Kidney tubule cell (primary cell): ENCODE results near the gene CLCN7.

Experiments
- DNase-seq: peaks from one replicate; pipeline ENCODE4 v3.0.0-alpha.2; 2018; ENCODE audit warnings: low spot score

CLCN7 gene

DNA sequence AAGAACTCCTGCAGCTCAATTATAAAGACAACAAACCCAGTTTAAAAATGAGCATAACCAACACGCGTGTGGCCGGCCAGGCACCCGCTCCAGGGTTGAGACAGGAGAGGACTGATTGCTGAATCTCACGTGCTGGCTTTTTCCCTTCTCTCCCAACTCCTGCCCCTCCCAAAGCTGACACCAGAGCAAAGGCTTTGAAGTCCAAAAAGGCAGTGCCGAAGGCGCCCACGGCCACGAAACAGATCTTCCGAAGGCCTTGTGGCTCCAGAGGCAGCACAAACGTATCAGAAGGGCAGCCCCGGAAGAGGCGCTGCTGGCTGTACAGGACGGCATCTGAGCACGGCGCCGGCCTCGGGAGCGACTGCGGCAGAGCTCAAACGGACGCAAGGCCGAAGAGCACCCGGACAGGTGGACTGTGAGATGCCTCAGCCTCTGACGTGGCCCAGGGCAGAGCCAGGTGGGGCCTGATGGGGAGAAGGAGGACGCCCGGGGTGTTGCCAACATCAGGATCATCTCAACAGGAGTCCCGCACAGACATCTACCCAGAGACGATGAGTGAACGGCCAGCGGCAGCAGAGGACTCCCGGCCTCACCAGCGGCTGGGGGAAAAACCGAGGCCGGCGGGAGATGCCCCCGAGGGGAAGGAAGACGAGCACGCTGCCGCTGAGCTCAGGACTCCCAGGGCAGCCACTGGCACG, 10.5 kb downstream of the CLCN7 start:
- DNase-seq: no peak

DNA sequence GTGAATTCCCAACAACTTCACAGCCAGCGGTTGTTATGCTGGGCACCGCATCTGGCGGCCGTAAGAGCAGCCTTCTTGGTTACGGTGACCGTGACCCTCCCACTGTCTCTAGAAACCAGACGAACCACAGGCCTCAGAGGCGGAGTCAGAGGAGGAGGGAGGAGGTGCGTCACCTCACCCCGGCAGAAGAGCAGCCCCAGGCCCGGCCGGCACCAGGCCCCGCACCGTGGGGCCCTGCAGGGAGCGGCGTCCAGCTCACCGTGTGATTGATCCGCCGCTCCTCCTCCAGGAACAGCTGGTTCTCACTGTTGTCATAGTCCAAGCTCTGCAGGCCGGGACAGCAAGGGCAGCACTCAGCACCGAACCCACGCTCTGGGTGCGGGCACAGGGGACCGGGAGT, 13.7 kb downstream of the CLCN7 start:
- no peak for DNase-seq

DNA sequence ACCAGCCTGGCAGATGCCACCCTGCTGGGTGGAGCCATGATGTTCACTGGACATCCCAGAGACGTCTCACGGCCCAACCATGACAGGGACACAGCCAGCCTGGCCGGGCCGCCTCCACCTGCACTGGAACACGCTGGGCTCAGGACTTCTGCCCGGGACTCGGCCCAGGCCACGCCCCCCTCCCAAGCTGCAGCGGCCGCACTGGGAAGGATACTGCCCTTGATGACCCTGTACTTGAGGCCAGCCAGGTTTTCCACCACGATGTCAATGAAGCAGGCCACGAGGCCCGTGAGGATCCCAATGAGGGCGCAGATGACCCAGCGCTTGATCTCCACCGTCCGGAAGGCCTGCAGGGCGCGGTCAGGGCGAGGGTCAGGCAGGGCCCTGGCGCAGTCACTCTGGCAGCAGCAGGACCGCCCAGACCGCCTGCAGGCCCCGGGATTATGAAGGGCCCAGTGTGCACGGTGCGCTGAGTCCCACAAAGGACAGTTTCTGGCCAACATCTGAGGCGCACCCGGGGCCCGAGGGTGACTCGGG, 14.2 kb downstream of the CLCN7 start:
- DNase-seq: no peak

DNA sequence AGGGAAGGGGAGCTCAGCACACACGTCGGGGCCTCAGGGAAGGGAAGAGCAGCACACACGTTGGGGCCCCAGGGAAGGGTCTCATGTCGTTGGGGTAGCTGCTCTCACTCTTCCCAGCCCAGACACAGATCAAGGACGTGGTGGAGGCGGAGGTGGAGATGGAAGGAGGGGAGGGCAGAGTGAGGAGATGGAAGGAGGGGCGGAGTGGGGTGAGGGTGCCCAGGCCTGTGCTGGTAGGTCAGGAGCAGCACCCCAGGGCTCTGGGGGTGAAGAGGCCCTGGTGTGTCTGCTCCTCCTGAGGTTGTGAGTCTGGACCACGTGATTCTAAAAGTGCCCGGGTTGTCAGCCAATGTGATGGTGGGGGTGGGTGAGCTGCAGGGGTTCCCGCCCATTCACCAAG, 14.9 kb downstream of the CLCN7 start:
- no peak for DNase-seq

DNA sequence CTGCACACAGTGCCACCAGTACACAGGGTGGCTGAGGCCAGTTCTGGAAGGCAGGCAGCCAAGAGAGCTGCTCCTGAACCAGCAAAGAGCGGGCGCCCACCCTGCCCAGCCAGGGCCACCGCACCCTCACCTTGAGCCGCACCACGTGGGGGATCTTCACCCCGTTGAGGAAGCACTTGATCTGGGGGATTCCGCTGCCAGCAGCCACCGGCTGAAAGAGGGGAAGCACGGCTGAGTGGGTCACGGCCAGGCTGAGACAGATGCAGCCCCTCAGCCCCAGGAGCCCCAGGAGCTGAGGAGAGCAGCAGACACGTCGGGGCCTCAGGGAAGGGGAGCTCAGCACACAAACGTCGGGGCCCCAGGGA, 15.9 kb downstream of the CLCN7 start:
- no peak for DNase-seq

DNA sequence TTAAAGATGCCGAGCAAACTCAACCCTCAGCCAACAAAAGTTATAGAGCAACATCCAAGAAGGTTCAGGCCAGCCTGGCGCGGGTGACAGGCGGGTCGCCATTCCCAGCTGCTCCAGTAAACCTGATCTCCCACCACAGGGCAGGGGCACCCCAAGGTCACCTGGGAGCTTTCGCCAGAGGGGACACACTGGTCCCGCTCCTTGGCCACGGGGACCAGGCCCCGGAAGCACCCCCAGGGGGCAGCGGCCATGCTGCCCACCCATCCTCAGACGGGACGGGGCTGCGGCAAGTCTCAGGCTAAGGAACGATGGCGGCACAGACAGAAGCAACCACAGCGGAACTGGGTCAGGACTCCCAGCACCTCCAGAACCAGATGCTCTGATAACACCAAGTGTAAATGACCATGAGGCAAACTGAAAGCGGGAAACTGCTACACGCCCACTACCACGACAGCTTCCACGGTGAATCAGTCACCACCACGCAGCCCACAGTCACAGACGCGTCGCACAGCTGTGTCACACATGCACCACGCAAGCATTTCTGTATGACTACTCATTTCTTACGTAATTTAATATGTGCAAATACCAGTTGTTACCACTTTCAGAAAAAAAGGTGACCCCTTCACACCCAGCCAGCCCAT, 16.4 kb downstream of the CLCN7 start:
- DNase-seq: no peak

DNA sequence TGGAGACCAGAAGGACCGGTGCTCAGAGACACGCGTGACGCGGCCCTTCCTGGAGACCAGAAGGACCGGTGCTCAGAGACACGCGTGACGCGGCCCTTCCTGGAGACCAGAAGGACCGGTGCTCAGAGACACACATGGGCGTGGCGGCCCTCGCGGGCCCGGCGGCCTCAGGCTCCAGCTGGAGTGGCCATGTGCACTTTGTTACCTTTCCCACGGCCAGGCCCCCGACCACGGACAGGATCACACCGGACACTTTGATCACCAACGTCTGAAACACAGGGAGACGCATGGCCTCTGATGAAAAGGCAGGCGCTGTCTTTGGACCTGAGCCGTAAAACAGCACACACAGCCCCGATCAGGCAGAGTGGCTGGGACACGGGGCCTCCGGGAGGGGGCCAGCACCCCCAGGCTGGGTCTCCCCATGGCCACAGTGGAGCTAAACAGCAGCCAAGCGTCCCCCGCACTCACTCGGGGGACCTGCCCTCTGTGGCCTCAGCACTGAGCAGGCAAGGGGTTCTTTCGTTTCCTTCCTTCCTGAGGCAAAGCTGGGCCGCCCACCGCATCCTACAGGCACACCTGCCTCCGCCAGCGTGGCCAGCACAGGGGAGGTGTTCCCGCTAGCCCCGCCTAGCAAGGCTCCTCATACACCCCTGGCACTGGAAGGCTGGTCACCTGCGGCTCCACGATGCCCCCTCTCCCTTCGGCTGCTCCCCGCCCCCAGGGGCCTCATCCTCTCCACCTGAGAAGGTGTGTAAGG, 17.2 kb downstream of the CLCN7 start:
- DNase-seq: no peak

DNA sequence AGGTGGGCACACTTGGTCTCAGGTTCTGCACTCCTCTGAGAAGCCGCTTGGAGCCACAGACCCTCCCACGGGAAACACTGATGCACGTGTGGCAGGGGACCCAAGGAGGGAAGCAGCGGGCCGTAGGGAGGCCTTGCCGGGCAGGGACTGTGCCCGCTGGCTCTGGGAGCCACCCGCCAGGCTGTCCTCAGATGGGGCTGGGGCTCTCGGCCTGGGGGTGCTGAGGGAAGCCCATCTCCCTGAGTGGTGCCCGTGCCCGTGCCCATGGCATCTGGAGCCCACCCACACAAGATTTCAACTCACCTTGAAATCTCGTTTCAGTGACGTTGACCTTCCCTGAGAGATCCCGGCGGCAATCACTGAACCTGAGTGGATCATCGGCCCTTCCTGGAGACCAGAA, 17.9 kb downstream of the CLCN7 start:
- no peak for DNase-seq

DNA sequence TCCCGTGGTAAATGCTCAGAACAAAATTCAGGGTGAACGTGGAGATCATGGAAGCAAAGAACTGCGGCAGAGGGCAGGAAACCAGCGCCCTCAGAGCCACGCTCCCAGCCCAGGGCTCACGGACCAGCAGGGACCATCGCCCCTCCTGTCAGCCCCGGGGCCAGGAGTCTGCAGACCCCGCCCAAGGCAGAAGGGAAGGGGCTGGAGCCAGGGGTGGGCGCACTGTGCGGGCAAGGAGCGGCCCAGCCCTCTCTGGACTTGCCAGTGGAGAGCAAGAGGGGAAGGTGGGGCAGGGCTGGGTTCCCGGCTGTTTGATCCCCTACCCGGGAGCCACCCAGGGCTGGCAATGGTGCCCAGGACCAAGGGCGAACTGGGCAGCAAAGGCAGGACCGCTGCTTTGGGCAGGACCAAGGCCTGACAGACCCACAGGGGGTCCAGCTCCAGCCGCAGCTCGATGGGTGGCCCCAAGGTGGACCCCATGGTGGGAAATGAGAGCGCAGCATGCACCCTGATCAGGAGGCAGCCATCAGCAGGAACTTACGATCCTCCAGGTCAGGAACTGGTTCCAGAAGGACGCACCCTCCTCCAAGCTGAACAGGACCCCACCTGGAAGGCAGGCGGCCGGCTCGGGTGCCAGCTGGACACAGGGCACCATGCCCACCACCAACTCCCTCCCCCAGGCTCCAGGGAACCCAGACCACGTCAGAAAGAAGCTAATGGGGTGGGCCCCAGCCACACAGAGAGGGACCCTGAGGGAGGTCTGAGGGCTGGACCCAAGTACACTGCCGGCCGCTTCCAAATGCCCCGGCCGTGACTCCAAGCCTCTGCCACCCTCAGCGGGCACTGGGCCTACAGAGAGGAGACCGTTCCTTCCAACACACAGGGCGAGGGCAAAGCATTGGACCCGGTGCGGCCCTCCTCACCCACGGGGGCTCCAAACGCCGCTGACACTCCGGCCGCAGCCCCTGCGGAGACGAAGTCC, 19.3 kb downstream of the CLCN7 start:
- DNase-seq: no peak

DNA sequence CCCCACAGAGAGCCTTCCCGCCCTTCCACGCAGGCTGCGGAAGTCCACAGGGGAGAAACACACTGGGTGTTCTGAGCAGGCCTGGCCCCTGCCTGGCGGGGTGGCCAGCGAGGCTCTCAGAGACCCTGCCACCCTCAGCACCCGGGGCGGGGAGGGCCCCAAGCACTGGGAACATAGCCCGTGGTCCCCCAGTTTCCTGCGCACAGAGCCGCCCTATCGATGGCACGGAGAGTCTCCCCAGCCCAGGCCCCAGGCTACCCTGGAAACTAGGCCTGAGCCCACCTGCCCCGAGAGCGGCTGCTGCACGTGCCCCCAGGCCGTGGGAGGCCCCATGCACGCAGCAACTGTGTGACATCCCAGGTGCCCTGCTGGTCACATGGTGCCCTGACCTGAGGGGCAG, 20.3 kb downstream of the CLCN7 start:
- DNase-seq: no peak

DNA sequence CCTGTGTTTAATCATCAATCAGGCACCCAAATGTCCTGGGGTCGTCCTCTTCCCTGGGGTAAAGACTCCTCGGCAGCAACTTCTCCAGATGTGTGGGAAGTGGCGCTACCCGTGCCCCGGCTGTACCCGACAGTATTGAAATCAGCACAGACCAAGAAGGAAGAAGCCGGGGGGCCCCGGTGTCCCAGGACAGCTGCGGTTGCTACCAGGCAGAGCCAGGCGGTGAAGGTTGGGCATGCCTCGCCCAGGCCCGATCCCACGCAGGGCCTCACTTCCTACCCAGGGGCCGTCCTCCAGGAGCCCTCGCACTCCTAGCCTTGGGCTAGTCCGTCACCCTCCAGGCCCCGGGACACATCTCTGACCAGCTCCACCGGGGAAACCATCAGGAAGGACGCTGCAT, 21.5 kb downstream of the CLCN7 start:
- DNase-seq: no peak

DNA sequence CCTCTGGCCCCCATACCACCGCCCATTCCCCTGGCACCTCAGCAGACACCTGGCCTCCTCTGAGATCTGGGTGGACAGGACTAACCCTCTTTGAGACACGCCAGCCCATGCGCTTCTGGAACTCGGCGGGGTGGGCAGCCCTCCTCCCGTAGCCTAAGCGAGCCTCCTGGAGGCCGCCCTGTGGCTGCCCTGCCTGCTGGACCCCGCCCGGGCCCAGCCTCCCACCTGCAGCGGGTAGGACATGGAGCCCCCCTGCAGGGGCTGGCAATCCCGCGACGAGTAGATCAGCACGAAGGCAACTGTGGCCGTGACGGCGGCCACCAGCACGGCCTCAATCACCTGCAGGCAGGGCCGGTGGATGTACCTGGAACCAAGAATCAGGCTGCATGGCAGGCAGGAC, 22.3 kb downstream of the CLCN7 start:
- no peak for DNase-seq

DNA sequence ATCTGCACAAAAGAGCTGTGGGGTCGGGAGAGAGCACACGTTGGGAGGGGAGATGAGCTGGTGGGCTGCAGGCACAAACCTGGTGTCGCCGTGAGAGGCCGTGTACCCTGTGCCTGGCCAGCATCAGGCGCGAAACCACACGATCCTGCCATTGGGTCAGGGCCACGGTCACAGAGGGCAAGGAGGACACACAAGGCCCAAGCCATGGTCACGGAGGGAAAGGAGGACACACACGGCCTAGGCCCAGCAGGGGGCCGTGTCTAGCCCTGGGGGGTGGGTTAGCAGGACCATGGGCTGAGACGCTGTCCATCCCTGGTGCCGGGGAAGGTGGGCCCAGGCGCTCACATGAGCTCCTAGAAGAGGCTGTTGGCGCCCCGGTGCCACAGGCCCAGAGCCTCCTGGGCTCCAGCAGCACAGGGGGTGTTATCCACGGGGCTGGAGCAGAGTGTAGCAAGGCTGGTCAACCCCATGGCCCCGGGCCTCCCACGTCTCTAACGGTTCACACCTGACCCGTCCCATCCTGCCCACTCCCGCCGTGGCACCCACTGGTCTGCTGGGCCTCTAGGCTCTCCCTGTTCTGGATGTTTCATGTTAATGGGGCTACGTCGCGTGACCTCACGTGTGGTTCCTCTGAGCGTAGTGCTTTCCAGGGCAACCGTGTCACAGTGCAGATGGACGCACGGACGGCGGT, 23.0 kb downstream of the CLCN7 start:
- no peak for DNase-seq

DNA sequence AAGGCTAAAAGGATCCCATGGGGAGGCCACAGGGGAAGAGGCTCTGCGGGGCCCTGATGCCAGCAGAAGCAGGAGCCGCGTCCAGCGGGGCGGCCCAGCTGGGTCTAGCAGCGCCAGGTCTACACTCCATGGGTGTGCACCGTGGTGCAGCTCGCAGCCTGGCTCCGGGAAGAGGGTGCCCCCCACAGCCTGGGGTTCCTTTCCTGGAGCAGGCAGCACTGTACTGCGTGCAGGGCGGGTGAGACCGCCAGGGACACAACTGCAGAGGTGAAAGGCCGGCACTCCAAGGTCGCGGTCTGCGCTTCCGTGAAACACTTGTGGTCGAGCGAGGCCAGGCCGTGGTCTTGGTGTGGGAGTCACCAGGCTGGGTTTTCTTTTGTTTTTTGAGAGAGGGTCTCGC, 24.0 kb downstream of the CLCN7 start:
- no peak for DNase-seq

DNA sequence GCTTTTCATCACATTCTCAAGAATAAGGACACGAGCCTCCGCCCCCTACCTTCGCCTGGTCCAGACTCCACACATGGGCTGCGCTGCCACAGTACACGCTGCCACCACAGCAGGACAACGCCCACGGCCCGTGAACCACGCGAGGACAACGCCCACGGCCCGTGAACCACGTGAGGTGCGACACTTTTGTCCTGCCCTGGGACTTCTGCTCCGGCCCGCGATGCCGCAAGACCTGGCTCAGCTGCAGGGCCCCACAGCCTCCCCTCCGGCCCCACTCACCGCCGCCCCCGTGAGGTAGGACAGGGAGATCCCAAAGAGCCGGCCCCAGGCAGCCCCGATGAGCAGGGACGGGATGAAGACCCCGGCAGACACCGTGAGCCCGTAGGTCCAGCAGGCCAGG, 24.6 kb downstream of the CLCN7 start:
- no peak for DNase-seq

DNA sequence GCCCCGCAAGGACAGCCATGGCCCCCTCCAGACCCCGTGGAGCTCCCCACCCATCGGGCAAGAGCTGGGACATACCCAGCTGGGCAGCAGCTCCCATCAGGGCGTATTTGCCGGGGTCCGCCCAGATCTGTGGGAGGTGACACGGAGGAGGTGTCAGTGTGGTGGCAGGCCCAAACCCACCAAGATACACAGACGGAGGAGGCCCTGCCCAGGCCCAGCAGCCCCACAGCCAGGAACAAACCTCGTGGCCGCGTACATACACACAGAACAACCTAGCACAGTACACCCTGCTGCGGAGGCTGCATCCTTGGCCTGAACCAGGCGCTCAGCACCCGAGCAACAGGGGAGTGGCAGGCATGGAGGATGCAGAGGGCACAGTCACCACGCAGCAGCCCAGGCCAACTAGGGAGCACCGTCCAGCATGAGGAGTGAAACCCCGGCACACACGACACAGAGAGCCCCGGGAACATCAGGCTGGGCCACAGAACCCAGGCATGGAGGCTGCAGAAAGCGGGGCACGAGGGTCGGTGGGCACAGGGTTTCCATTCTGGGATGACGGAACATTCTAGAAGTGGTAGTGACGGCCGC, 25.5 kb downstream of the CLCN7 start:
- DNase-seq: no peak

DNA sequence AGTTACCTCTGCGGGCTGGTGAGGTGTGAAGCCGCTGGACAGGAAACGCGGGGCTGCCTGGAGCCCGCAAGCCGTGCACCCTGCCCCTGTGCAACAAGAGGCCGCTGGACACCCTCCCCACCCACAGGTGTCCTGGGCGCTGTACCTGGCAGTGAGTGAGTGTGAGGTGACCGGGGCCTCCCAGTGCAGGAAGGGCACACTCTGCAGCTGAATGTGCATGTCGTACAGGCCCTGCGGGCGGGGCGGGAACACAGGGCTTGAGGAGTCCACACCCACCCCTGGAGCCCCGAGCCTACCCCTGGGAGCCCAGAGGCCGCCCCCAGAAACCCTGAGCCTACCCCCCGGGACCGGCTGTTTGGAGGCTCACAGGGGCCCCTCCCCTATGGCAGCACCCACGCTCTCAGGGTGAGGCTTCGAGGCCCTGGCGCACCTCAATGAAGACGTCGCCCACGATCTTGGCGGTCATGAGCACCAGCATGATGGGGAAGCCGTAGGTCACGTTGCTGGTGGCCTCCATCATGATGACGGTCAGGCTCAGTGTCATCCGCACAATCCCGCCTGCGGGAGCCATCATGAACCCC, 26.2 kb downstream of the CLCN7 start:
- no peak for DNase-seq

DNA sequence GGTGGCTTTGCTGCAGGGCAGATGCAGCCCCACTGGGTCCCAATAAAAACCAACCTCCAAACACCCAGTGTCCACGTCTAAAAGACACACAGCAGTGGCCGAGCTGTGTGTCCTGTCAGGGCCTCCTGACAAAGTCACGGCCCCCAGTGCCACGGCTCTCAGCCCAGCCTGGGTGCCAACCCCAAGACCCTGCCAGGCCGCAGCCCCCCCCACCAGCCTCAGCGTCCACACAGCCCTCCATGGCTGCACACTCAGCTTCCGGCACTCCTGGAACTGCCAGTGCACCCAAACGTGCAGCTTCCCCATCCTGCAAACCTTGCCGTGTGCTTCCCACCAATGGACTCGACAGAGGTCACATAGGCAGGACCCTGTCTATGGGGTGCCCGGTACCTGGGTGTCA, 26.9 kb downstream of the CLCN7 start:
- no peak for DNase-seq

DNA sequence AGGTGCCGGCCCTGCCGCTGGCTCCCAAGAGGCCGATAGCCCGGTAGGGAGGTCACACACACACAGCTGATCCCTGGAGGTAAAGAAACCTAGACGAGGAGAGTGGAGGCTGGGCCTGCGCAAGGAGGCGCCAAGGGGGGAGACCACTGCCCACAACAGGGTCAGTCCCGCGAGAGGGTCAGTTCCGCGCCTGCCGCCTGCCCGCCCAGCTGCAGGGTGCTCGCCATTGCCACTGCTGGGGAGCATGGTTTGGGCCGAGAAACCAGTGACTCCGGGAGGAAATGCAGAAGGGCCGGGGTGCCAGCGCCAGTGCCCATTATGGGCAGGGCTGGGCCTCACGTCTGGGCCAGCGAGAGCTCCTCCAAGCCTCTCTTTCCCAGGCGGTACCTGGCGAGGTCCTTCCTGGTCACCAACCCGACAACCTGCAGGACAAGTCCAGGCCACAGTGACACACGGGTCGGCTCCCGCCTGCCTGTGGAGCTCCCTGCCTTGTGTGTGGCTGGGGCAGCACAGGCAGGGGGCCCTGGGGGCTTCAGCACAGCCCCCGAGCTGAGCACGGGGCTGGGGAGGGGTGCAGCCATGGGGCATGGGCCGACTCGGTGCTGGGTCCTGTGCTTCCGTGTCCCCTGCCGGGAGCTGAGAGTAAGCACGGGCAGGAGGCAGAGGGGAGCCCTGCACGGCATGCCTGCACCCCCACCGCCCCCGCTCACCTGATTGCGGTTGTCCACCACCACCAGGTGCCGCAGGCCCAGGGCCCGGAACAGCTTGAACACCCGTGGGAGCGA, 28.3 kb downstream of the CLCN7 start:
- no peak for DNase-seq
